ENCODE measurements around the gene DNAJB5.
"Not testable (repeated sequence)": the region's sequence is repeated elsewhere in the genome, so short reads cannot be mapped to it uniquely, and the experiment has no call there.

DNAJB5 gene

GRCh38 chr9:34989003-34989945 is at the start of gene DNAJB5:
DNAJB5 (plus strand) TSS chr9:34989745; CDS start chr9:34990631, 886 bp downstream.
- peak; percentile 98 to 99 for DNase-seq

- DNase-seq = not testable (repeated sequence)
These were observed 49.6 kb upstream of the DNAJB5 start for GRCh38 chr9:34939989-34940388.

GRCh38 chr9:34948451-34948850 is 41.1 kb upstream of the DNAJB5 start:
- no peak for DNase-seq

- DNase-seq = no peak
These were observed 35.3 kb upstream of the DNAJB5 start for GRCh38 chr9:34954225-34954624.

GRCh38 chr9:34956066-34956465 is 33.5 kb upstream of the DNAJB5 start:
- not testable (repeated sequence) for DNase-seq

GRCh38 chr9:34956648-34957047 is 32.9 kb upstream of the DNAJB5 start:
- no peak for DNase-seq

- DNase-seq = peak in 1 of 2 experiments; percentile 22
These were observed 31.8 kb upstream of the DNAJB5 start, which contains the start of gene PHF24 for GRCh38 chr9:34957492-34958410. PHF24 (plus strand) TSS chr9:34958285; CDS start chr9:34971299, 13,014 bp downstream.

GRCh38 chr9:34958411-34958982 is 31.0 kb upstream of the DNAJB5 start:
- no peak for DNase-seq

GRCh38 chr9:34959461-34959860 is 30.1 kb upstream of the DNAJB5 start:
- no peak for DNase-seq

- DNase-seq = peak in 1 of 2 experiments; percentile 30
These were observed 27.7 kb upstream of the DNAJB5 start for GRCh38 chr9:34961574-34962490.

GRCh38 chr9:34962546-34962945 is 27.0 kb upstream of the DNAJB5 start:
- DNase-seq = no peak

GRCh38 chr9:34963552-34963951 is 26.0 kb upstream of the DNAJB5 start:
- no peak for DNase-seq

- no peak for DNase-seq
These were observed 25.1 kb upstream of the DNAJB5 start for GRCh38 chr9:34964458-34964857.

GRCh38 chr9:34971146-34971811 is 18.3 kb upstream of the DNAJB5 start:
- no peak for DNase-seq

GRCh38 chr9:34974664-34975063 is 14.9 kb upstream of the DNAJB5 start:
- DNase-seq = peak in 1 of 2 experiments; percentile 7

- peak in 1 of 2 experiments; percentile 6 for DNase-seq
These were observed 13.1 kb upstream of the DNAJB5 start for GRCh38 chr9:34976441-34976840.

GRCh38 chr9:34976992-34977391 is 12.6 kb upstream of the DNAJB5 start:
- DNase-seq = no peak

- no peak for DNase-seq
These were observed 9.3 kb upstream of the DNAJB5 start for GRCh38 chr9:34980181-34980761.

GRCh38 chr9:34982361-34982760 is 7.2 kb upstream of the DNAJB5 start:
- no peak for DNase-seq

GRCh38 chr9:34983209-34983608 is 6.3 kb upstream of the DNAJB5 start:
- no peak for DNase-seq

GRCh38 chr9:34984049-34984448 is 5.5 kb upstream of the DNAJB5 start:
- no peak for DNase-seq
